ENCODE data around the gene TAF4B. TPM values are rescaled to one million over a fixed set of nuclear protein-coding genes. Genes with fewer than 3 reads are reported as not detected.

The TAF4B gene
- total and polyA plus RNA-seq, 4 donors: 0.63 to 4.2 (median 2.3) TPM

GRCh38 chr18:26335156-26335555 lies 108.9 kb downstream of the TAF4B start:
- no peaks in the 10 kb centered on the region for H3K9me3 ChIP-seq (ENCODE audit: control insufficient read depth, low read length)
- H3K27me3 ChIP-seq (ENCODE audit: control insufficient read depth in 1 of 2, insufficient read depth in 2 of 2, low read length in 1 of 2): no peaks in the 10 kb centered on the region
- H3K4me1 ChIP-seq (ENCODE audit: control insufficient read depth in 1 of 2, insufficient read depth in 2 of 2, low read length in 2 of 2): peaks cover 0 to 1% of the 10 kb centered on the region in 2 donors
- no peaks in the 10 kb centered on the region for H3K36me3 ChIP-seq (ENCODE audit: control insufficient read depth in 1 of 2, insufficient read depth in 2 of 2, low read length in 1 of 2)
- no peak overlapping the region for H3K4me3 ChIP-seq (ENCODE audit: low read length in 2 of 2)
- 66 to 81% methylated on average over 2 of the region's 2 CpGs for whole genome bisulfite sequencing, 2 donors
- intact Hi-C loops (cut with DNase I): no loop called here
- H3K27ac ChIP-seq (ENCODE audit: low read depth in 1 of 2, low read length in 2 of 2): no peak overlapping the region
- ATAC-seq (ENCODE audit: low FRiP score) (no peak), DNase-seq (no peak)

GRCh38 chr18:26335571-26336487 lies 109.6 kb downstream of the TAF4B start:
- DNase-seq (no peak), ATAC-seq (ENCODE audit: low FRiP score) (no peak)
- no peaks in the 10 kb centered on the region for H3K36me3 ChIP-seq (ENCODE audit: control insufficient read depth in 1 of 2, insufficient read depth in 2 of 2, low read length in 1 of 2)
- intact Hi-C loops (cut with DNase I): no loop called here
- WGBS, 2 donors: 47 to 52% methylated on average over 4 of the region's 4 CpGs
- no peaks in the 10 kb centered on the region for H3K9me3 ChIP-seq (ENCODE audit: control insufficient read depth, low read length)
- H3K4me1 ChIP-seq (ENCODE audit: control insufficient read depth in 1 of 2, insufficient read depth in 2 of 2, low read length in 2 of 2): peaks cover 0 to 1% of the 10 kb centered on the region in 2 donors
- no peak overlapping the region for H3K27ac ChIP-seq (ENCODE audit: low read depth in 1 of 2, low read length in 2 of 2)
- H3K4me3 ChIP-seq (ENCODE audit: low read length in 2 of 2): no peak overlapping the region
- H3K27me3 ChIP-seq (ENCODE audit: control insufficient read depth in 1 of 2, insufficient read depth in 2 of 2, low read length in 1 of 2): no peaks in the 10 kb centered on the region

- no peak overlapping the region for H3K4me3 ChIP-seq (ENCODE audit: low read length in 2 of 2)
- H3K9me3 ChIP-seq (ENCODE audit: control insufficient read depth, low read length): no peaks in the 10 kb centered on the region
- peaks cover 0 to 1% of the 10 kb centered on the region in 2 donors for H3K4me1 ChIP-seq (ENCODE audit: control insufficient read depth in 1 of 2, insufficient read depth in 2 of 2, low read length in 2 of 2)
- H3K27me3 ChIP-seq (ENCODE audit: control insufficient read depth in 1 of 2, insufficient read depth in 2 of 2, low read length in 1 of 2): no peaks in the 10 kb centered on the region
- H3K36me3 ChIP-seq (ENCODE audit: control insufficient read depth in 1 of 2, insufficient read depth in 2 of 2, low read length in 1 of 2): no peaks in the 10 kb centered on the region
- DNase-seq (no peak), ATAC-seq (ENCODE audit: low FRiP score) (no peak)
- WGBS, 2 donors: 70 to 71% methylated on average over 1 of the region's 1 CpG
- no peak overlapping the region for H3K27ac ChIP-seq (ENCODE audit: low read depth in 1 of 2, low read length in 2 of 2)
- intact Hi-C loops (cut with DNase I): no loop called here
These were observed 110.3 kb downstream of the TAF4B start for GRCh38 chr18:26336572-26336971.

GRCh38 chr18:26342646-26343045 lies 116.4 kb downstream of the TAF4B start:
- Histone ChIP-seq H3K9me3 (ENCODE audit: control insufficient read depth, low read length) (no peaks in the 10 kb centered on the region), H3K4me3 (ENCODE audit: low read length in 2 of 2) (no peak overlapping the region), H3K27ac (ENCODE audit: low read depth in 1 of 2, low read length in 2 of 2) (no peak overlapping the region), H3K27me3 (ENCODE audit: control insufficient read depth in 1 of 2, insufficient read depth in 2 of 2, low read length in 1 of 2) (no peaks in the 10 kb centered on the region), H3K4me1 (ENCODE audit: control insufficient read depth in 1 of 2, insufficient read depth in 2 of 2, low read length in 2 of 2) (no peaks in the 10 kb centered on the region), H3K36me3 (ENCODE audit: control insufficient read depth in 1 of 2, insufficient read depth in 2 of 2, low read length in 1 of 2) (no peaks in the 10 kb centered on the region)
- DNase-seq (no peak), ATAC-seq (ENCODE audit: low FRiP score) (no peak)
- intact Hi-C loops (cut with DNase I): no loop called here

GRCh38 chr18:26350961-26351360 lies 124.7 kb downstream of the TAF4B start:
- Histone ChIP-seq H3K36me3 (ENCODE audit: control insufficient read depth in 1 of 2, insufficient read depth in 2 of 2, low read length in 1 of 2) (no peaks in the 10 kb centered on the region), H3K4me3 (ENCODE audit: low read length in 2 of 2) (no peak overlapping the region), H3K9me3 (ENCODE audit: control insufficient read depth, low read length) (no peaks in the 10 kb centered on the region), H3K27me3 (ENCODE audit: control insufficient read depth in 1 of 2, insufficient read depth in 2 of 2, low read length in 1 of 2) (no peaks in the 10 kb centered on the region), H3K27ac (ENCODE audit: low read depth in 1 of 2, low read length in 2 of 2) (no peak overlapping the region), H3K4me1 (ENCODE audit: control insufficient read depth in 1 of 2, insufficient read depth in 2 of 2, low read length in 2 of 2) (no peaks in the 10 kb centered on the region)
- no peak for ATAC-seq (ENCODE audit: low FRiP score)
- intact Hi-C loops (cut with DNase I): no loop called here
- DNase-seq: no peak

GRCh38 chr18:26356045-26356785 lies 130.0 kb downstream of the TAF4B start:
- 70% methylated on average over 4 of the region's 4 CpGs for WGBS, 2 donors
- DNase-seq (no peak), ATAC-seq (ENCODE audit: low FRiP score) (no peak)
- H3K9me3 ChIP-seq (ENCODE audit: control insufficient read depth, low read length): no peaks in the 10 kb centered on the region
- H3K4me1 ChIP-seq (ENCODE audit: control insufficient read depth in 1 of 2, insufficient read depth in 2 of 2, low read length in 2 of 2): no peaks in the 10 kb centered on the region
- intact Hi-C loops (cut with DNase I): no loop called here
- H3K27me3 ChIP-seq (ENCODE audit: control insufficient read depth in 1 of 2, insufficient read depth in 2 of 2, low read length in 1 of 2): no peaks in the 10 kb centered on the region
- H3K36me3 ChIP-seq (ENCODE audit: control insufficient read depth in 1 of 2, insufficient read depth in 2 of 2, low read length in 1 of 2): no peaks in the 10 kb centered on the region
- no peak overlapping the region for H3K27ac ChIP-seq (ENCODE audit: low read depth in 1 of 2, low read length in 2 of 2)
- H3K4me3 ChIP-seq (ENCODE audit: low read length in 2 of 2): no peak overlapping the region

GRCh38 chr18:26357960-26358359 lies 131.7 kb downstream of the TAF4B start:
- ATAC-seq (ENCODE audit: low FRiP score): no peak
- H3K4me3 ChIP-seq (ENCODE audit: low read length in 2 of 2): no peak overlapping the region
- H3K27ac ChIP-seq (ENCODE audit: low read depth in 1 of 2, low read length in 2 of 2): no peak overlapping the region
- DNase-seq: no peak
- intact Hi-C loops (cut with DNase I): no loop called here
- WGBS, 2 donors: 49% methylated on average over 1 of the region's 1 CpG
- H3K36me3 ChIP-seq (ENCODE audit: control insufficient read depth in 1 of 2, insufficient read depth in 2 of 2, low read length in 1 of 2): no peaks in the 10 kb centered on the region
- H3K27me3 ChIP-seq (ENCODE audit: control insufficient read depth in 1 of 2, insufficient read depth in 2 of 2, low read length in 1 of 2): no peaks in the 10 kb centered on the region
- H3K4me1 ChIP-seq (ENCODE audit: control insufficient read depth in 1 of 2, insufficient read depth in 2 of 2, low read length in 2 of 2): no peaks in the 10 kb centered on the region
- no peaks in the 10 kb centered on the region for H3K9me3 ChIP-seq (ENCODE audit: control insufficient read depth, low read length)

- ATAC-seq (ENCODE audit: low FRiP score) (no peak), DNase-seq (no peak)
- H3K27ac ChIP-seq (ENCODE audit: low read depth in 1 of 2, low read length in 2 of 2): no peak overlapping the region
- H3K4me3 ChIP-seq (ENCODE audit: low read length in 2 of 2): no peak overlapping the region
- H3K36me3 ChIP-seq (ENCODE audit: control insufficient read depth in 1 of 2, insufficient read depth in 2 of 2, low read length in 1 of 2): no peaks in the 10 kb centered on the region
- intact Hi-C loops (cut with DNase I): no loop called here
- no peaks in the 10 kb centered on the region for H3K27me3 ChIP-seq (ENCODE audit: control insufficient read depth in 1 of 2, insufficient read depth in 2 of 2, low read length in 1 of 2)
- H3K9me3 ChIP-seq (ENCODE audit: control insufficient read depth, low read length): no peaks in the 10 kb centered on the region
- H3K4me1 ChIP-seq (ENCODE audit: control insufficient read depth in 1 of 2, insufficient read depth in 2 of 2, low read length in 2 of 2): no peaks in the 10 kb centered on the region
These were observed 135.8 kb downstream of the TAF4B start for GRCh38 chr18:26362021-26362420.

- 97 to 100% methylated on average over 1 of the region's 1 CpG for WGBS, 2 donors
- ATAC-seq (ENCODE audit: low FRiP score) (no peak), DNase-seq (no peak)
- Histone ChIP-seq H3K27me3 (ENCODE audit: control insufficient read depth in 1 of 2, insufficient read depth in 2 of 2, low read length in 1 of 2) (no peaks in the 10 kb centered on the region), H3K27ac (ENCODE audit: low read depth in 1 of 2, low read length in 2 of 2) (no peak overlapping the region), H3K36me3 (ENCODE audit: control insufficient read depth in 1 of 2, insufficient read depth in 2 of 2, low read length in 1 of 2) (no peaks in the 10 kb centered on the region), H3K9me3 (ENCODE audit: control insufficient read depth, low read length) (peaks cover 3% of the 10 kb centered on the region), H3K4me3 (ENCODE audit: low read length in 2 of 2) (no peak overlapping the region), H3K4me1 (ENCODE audit: control insufficient read depth in 1 of 2, insufficient read depth in 2 of 2, low read length in 2 of 2) (no peaks in the 10 kb centered on the region)
- intact Hi-C loops (cut with DNase I): no loop called here
These were observed 141.2 kb downstream of the TAF4B start for GRCh38 chr18:26367425-26367824.

Measured in aorta (tissue), 5 donors.